Suprapubic skin (tissue), 4 donors: ENCODE results near the gene CC2D2A. TPM values are rescaled to one million over a fixed set of nuclear protein-coding genes. Genes with fewer than 3 reads are reported as not detected.

Experiments
- DNase-seq, 2 donors: peaks; one replicate each; pipeline ENCODE4 v3.0.0-alpha.2; 2019; ENCODE audit warnings: low spot score in 2 of 2
- H3K27ac ChIP-seq: fragments of 200-600 bp; sonication (generic); one replicate; pipeline ENCODE4 v1.5.1; 2019
- H3K27me3 ChIP-seq: fragments of 200-600 bp; sonication (generic); one replicate; pipeline ENCODE4 v1.5.1; 2019
- H3K36me3 ChIP-seq: fragments of 200-600 bp; sonication (generic); one replicate; pipeline ENCODE4 v1.5.1; 2019
- H3K4me1 ChIP-seq: fragments of 200-600 bp; sonication (generic); one replicate; pipeline ENCODE4 v1.5.1; 2019
- H3K4me3 ChIP-seq: fragments of 200-600 bp; sonication (generic); one replicate; pipeline ENCODE4 v1.5.1; 2019; ENCODE audit warnings: mild to moderate bottlenecking
- H3K9me3 ChIP-seq: fragments of 200-600 bp; sonication (generic); one replicate; pipeline ENCODE4 v1.5.1; 2019
- EP300 ChIP-seq: sonication (generic); formaldehyde crosslinking; IDR thresholded peaks from one replicate; pipeline ENCODE4 v1.6.1; 2017; ENCODE audit warnings: antibody characterized with exemption
- POLR2A ChIP-seq, 2 donors: fragments of 450-650 bp; IDR thresholded peaks; one replicate each; pipeline ENCODE4 v1.6.1; 2017; ENCODE audit warnings: antibody characterized with exemption in 2 of 2, mild to moderate bottlenecking in 2 of 2, moderate library complexity in 2 of 2
- POLR2AphosphoS5 ChIP-seq, 3 donors: sonication (generic); formaldehyde crosslinking; IDR thresholded peaks; one replicate each; pipeline ENCODE4 v1.6.1; 2017; ENCODE audit warnings: antibody characterized with exemption in 3 of 3
- WGBS: methylation state at CpG from one replicate; pipeline ENCODE4 v1.1.5; 2018; 5-methylcytosine and 5-hydroxymethylcytosine counted together
- total RNA-seq, 4 donors: library from RNA; depleted of rRNA; stranded (reverse); fragments of >200 nt; gene quantifications; one replicate each; pipeline ENCODE4 v1.1.0, GENCODE V29; 2016
- TF ChIP-seq, protein P1 (sequence below), 2 donors: fragments of 200-600 bp in 1 of 2; fragments of 450-650 bp in 1 of 2; sonication (generic) in 1 of 2; IDR thresholded peaks; one replicate each; pipeline ENCODE4 v1.5.1; 2016 to 2019; ENCODE audit warnings: antibody characterized with exemption in 2 of 2, mild to moderate bottlenecking in 1 of 2, moderate library complexity in 1 of 2

The CC2D2A gene
- total RNA-seq, 4 donors from 2014 or later = 2.8 to 12.5 (median 7.9) TPM

DNA sequence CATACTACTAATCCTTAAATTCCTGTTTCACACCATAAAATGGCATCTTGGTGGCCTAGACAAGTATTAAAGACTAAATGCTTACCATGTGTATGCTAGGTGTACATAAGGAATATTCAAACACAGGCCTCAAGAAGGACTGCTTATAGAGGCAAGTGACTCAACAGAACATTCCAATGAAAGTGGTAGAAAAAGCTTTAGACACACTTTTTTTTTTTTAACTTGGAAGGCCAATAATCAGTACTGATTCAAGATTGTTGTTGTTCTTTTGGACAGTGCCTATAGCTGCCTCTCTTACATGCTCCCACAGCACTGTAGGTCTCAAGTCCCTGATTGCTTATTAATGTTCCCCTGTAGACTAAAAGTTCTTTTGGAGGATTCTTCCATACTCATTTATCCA, 107.8 kb downstream of the CC2D2A start:
- H3K27me3 ChIP-seq = no peaks in the 10 kb centered on the region
- H3K9me3 ChIP-seq = no peaks in the 10 kb centered on the region
- H3K4me1 ChIP-seq = no peaks in the 10 kb centered on the region
- no peaks in the 10 kb centered on the region for H3K36me3 ChIP-seq
- H3K4me3 ChIP-seq = no peak overlapping the region
- TF ChIP-seq, protein P1, sequence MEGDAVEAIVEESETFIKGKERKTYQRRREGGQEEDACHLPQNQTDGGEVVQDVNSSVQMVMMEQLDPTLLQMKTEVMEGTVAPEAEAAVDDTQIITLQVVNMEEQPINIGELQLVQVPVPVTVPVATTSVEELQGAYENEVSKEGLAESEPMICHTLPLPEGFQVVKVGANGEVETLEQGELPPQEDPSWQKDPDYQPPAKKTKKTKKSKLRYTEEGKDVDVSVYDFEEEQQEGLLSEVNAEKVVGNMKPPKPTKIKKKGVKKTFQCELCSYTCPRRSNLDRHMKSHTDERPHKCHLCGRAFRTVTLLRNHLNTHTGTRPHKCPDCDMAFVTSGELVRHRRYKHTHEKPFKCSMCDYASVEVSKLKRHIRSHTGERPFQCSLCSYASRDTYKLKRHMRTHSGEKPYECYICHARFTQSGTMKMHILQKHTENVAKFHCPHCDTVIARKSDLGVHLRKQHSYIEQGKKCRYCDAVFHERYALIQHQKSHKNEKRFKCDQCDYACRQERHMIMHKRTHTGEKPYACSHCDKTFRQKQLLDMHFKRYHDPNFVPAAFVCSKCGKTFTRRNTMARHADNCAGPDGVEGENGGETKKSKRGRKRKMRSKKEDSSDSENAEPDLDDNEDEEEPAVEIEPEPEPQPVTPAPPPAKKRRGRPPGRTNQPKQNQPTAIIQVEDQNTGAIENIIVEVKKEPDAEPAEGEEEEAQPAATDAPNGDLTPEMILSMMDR (IDR thresholded peaks at IDR 0.05) = no peak
- TF ChIP-seq POLR2AphosphoS5 (IDR thresholded peaks at IDR 0.05) = no peak
- TF ChIP-seq EP300 = no peak
- no peak for TF ChIP-seq POLR2A (IDR thresholded peaks at IDR 0.05)
- H3K27ac ChIP-seq = no peak overlapping the region
- DNase-seq = no peak

DNA sequence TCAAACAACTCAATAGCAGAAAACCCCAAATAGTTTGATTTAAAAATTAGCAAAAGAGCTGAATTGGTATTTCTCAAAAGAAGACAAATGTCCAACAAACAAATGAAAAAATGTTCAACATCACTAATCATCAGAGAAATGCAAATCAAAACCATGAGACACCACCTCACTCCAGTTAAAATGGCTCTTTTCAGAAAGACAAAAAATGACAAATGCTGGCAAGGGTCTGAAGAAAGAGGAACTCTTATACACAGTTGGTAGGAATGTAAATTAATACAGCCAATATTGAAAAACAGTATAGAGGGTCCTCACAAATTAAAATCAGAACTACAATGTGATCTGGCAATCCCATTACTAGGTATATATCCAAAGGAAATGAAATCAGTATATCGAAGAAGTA, 115.1 kb downstream of the CC2D2A start:
- Histone ChIP-seq H3K4me1 (no peaks in the 10 kb centered on the region), H3K27me3 (no peaks in the 10 kb centered on the region), H3K4me3 (no peak overlapping the region), H3K27ac (no peak overlapping the region), H3K36me3 (no peaks in the 10 kb centered on the region), H3K9me3 (no peaks in the 10 kb centered on the region)
- 95% methylated on average over 1 of the region's 1 CpG for whole genome bisulfite sequencing
- TF ChIP-seq POLR2A (IDR thresholded peaks at IDR 0.05) (no peak), POLR2AphosphoS5 (IDR thresholded peaks at IDR 0.05) (no peak), EP300 (no peak)
- TF ChIP-seq, protein P1 (IDR thresholded peaks at IDR 0.05) = no peak
- no peak for DNase-seq

DNA sequence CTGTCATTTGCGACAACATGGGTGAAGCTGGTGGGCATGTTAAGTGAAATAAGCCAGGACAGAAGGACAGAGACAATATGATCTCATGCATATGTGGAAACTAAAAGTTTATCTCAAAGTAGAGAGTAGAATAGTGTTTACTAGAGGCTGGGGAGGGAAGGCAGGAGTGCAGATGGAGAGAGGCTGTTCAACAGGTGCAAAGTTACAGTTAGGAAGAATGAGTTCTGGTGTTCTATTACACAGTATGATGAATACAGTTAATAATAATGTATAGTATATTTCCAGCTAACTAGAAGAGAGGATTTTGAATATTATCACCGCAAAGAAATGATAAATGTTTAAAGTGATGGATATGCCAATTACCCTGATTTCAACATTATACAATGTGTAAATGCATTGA, 115.6 kb downstream of the CC2D2A start:
- Histone ChIP-seq H3K36me3 (no peaks in the 10 kb centered on the region), H3K9me3 (no peaks in the 10 kb centered on the region), H3K27ac (no peak overlapping the region), H3K4me1 (no peaks in the 10 kb centered on the region), H3K27me3 (no peaks in the 10 kb centered on the region), H3K4me3 (no peak overlapping the region)
- 96% methylated on average over 2 of the region's 2 CpGs for WGBS
- no peak for DNase-seq
- TF ChIP-seq POLR2A (IDR thresholded peaks at IDR 0.05) (no peak), EP300 (no peak), POLR2AphosphoS5 (IDR thresholded peaks at IDR 0.05) (no peak)
- TF ChIP-seq, protein P1 (IDR thresholded peaks at IDR 0.05) = no peak

DNA sequence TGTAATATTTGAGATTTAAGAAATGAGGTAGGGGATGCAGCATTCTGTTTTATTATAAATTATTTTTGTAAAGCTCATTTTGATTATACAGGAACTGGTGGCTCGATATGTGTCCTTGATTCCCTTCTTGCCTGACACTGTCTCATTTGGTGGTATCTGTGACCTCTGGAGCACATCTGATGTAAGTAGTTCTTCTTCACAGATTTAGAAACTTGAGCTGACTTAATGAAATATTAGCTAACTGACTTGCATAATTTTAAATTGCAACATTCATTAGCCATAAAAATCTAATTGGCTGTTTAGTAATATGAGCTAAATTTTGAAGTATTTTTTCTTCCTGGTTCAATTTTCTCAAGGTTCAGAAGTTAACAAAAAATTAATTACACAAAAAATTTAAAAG, 116.4 kb downstream of the CC2D2A start:
- no peaks in the 10 kb centered on the region for H3K27me3 ChIP-seq
- no peak overlapping the region for H3K27ac ChIP-seq
- H3K4me3 ChIP-seq = no peak overlapping the region
- 65% methylated on average over 1 of the region's 1 CpG for WGBS
- TF ChIP-seq POLR2AphosphoS5 (IDR thresholded peaks at IDR 0.05) = no peak
- TF ChIP-seq EP300 = no peak
- TF ChIP-seq, protein P1 (IDR thresholded peaks at IDR 0.05) = no peak
- no peak for TF ChIP-seq POLR2A (IDR thresholded peaks at IDR 0.05)
- no peaks in the 10 kb centered on the region for H3K4me1 ChIP-seq
- no peaks in the 10 kb centered on the region for H3K9me3 ChIP-seq
- DNase-seq = no peak
- H3K36me3 ChIP-seq = no peaks in the 10 kb centered on the region

DNA sequence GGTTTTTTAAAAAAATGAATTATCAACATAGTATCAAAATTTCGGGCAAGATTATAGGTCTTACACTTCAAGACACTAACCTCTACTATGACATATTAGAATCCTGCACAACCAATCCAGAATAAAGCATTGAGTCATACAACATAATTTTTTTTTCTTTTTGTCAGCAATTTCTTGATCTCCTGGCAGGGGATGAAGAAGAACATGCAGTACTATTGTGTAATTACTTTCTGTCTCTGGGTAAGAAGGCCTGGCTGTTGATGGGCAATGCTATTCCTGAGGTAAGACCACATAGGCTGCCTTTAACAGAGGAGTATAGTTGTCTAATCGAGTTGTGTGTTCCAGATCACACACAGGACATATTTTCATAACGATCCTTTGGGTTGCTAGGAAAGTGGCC, 118.0 kb downstream of the CC2D2A start:
- WGBS = 62% methylated on average over 3 of the region's 3 CpGs
- no peaks in the 10 kb centered on the region for H3K36me3 ChIP-seq
- no peak overlapping the region for H3K4me3 ChIP-seq
- no peaks in the 10 kb centered on the region for H3K4me1 ChIP-seq
- H3K27me3 ChIP-seq = no peaks in the 10 kb centered on the region
- no peak for DNase-seq
- H3K9me3 ChIP-seq = no peaks in the 10 kb centered on the region
- H3K27ac ChIP-seq = peak overlapping the region; percentile 11
- TF ChIP-seq POLR2AphosphoS5 (IDR thresholded peaks at IDR 0.05) (no peak), POLR2A (IDR thresholded peaks at IDR 0.05) (no peak), EP300 (no peak)
- TF ChIP-seq, protein P1 (IDR thresholded peaks at IDR 0.05) = no peak
